ENCODE data around the gene KCNC3. TPM values are rescaled to one million over a fixed set of nuclear protein-coding genes. Genes with fewer than 3 reads are reported as not detected.

The KCNC3 gene
- total RNA-seq, 1 donor from 2014 or later: 0.35 TPM

GRCh38 chr19:50266896-50267295 is 62.3 kb downstream of the KCNC3 start:
- DNase-seq (ENCODE audit: low read depth): no peak
- TF ChIP-seq CTCF (conservative IDR thresholded peaks at IDR 0.05; ENCODE audit: low read depth, low read length): no peak
- H3K4me3 ChIP-seq (ENCODE audit: low read depth, low read length): no peak overlapping the region

- H3K4me3 ChIP-seq (ENCODE audit: low read depth, low read length): no peak overlapping the region
- DNase-seq (ENCODE audit: low read depth): no peak
- no peak for TF ChIP-seq CTCF (conservative IDR thresholded peaks at IDR 0.05; ENCODE audit: low read depth, low read length)
Measured at GRCh38 chr19:50266041-50266440, 63.1 kb downstream of the KCNC3 start.

- TF ChIP-seq CTCF (conservative IDR thresholded peaks at IDR 0.05; ENCODE audit: low read depth, low read length): no peak
- DNase-seq (ENCODE audit: low read depth): no peak
- no peak overlapping the region for H3K4me3 ChIP-seq (ENCODE audit: low read depth, low read length)
Measured at GRCh38 chr19:50264483-50265186, 64.5 kb downstream of the KCNC3 start.

- DNase-seq (ENCODE audit: low read depth): no peak
- no peak for TF ChIP-seq CTCF (conservative IDR thresholded peaks at IDR 0.05; ENCODE audit: low read depth, low read length)
- no peak overlapping the region for H3K4me3 ChIP-seq (ENCODE audit: low read depth, low read length)
Measured at GRCh38 chr19:50263176-50263575, 66.0 kb downstream of the KCNC3 start.

Other genes with a start within 250 kb of the KCNC3 start
- 0.29 TPM in 1 of 2 replicates, not detected in the other for gene IZUMO2, start 166.1 kb downstream of the KCNC3 start, total RNA-seq
- gene MYH14, start 125.8 kb downstream of the KCNC3 start, total RNA-seq: 19.2 and 23.8 TPM in 2 replicates
- 0.14 and 3.3 TPM in 2 replicates for gene NAPSA, start 36.3 kb upstream of the KCNC3 start, total RNA-seq
- 56.4 and 67.5 TPM in 2 replicates for gene NR1H2, start 47.1 kb upstream of the KCNC3 start, total RNA-seq
- gene POLD1, start 55.0 kb upstream of the KCNC3 start, total RNA-seq: 89.4 and 90.6 TPM in 2 replicates
- gene SPIB, start 89.6 kb upstream of the KCNC3 start, total RNA-seq: not detected in 2 replicates
- gene MYBPC2, start 103.5 kb upstream of the KCNC3 start, total RNA-seq: not detected in 2 replicates
- 123 and 185 TPM in 2 replicates for gene EMC10, start 147.1 kb upstream of the KCNC3 start, total RNA-seq
- gene GARIN5A, start 147.5 kb upstream of the KCNC3 start, total RNA-seq: 0.69 and 2.2 TPM in 2 replicates
- 16.1 and 36.4 TPM in 2 replicates for gene JOSD2, start 181.8 kb upstream of the KCNC3 start, total RNA-seq
- not detected in 2 replicates for gene ASPDH, start 184.5 kb upstream of the KCNC3 start, total RNA-seq
- gene LRRC4B, start 239.1 kb upstream of the KCNC3 start, total RNA-seq: 0.07 and 0.69 TPM in 2 replicates